GM10266 (cell line): ENCODE results near the gene MXD4.
"Not testable (repeated sequence)": the region's sequence is repeated elsewhere in the genome, so short reads cannot be mapped to it uniquely, and the experiment has no call there.

Source experiments
- DNase-seq: peaks from one replicate; pipeline ENCODE4 v3.0.0; 2012; ENCODE audit errors: extremely low spot score
- TF ChIP-seq, protein P1 (sequence below): IDR thresholded peaks from 2 replicates; pipeline ENCODE4 v1.5.1; 2012; ENCODE audit warnings: mild to moderate bottlenecking, low read depth; ENCODE audit not compliant: control insufficient read depth, insufficient read depth; ENCODE audit errors: missing control alignments

MXD4 gene

DNA sequence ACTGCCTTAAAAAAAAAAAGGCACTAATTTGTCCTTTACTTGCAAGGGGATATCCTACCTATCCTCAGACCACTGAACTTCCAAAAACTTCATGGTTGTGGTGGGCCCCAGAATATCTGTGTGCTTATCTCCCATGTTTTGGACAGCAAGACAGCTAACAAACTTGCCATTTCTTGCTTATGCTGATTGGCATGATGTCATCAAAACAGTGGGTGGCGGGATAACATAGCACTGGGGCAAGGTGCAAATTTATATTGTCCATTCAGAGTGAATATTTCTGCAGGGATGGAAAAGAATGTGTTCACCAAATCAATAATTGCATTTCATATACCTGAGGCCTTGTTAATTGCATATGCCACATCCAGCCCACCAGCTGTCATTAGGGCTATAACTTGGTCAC, 43.5 kb downstream of the MXD4 start:
- no peak for DNase-seq
- TF ChIP-seq, protein P1, sequence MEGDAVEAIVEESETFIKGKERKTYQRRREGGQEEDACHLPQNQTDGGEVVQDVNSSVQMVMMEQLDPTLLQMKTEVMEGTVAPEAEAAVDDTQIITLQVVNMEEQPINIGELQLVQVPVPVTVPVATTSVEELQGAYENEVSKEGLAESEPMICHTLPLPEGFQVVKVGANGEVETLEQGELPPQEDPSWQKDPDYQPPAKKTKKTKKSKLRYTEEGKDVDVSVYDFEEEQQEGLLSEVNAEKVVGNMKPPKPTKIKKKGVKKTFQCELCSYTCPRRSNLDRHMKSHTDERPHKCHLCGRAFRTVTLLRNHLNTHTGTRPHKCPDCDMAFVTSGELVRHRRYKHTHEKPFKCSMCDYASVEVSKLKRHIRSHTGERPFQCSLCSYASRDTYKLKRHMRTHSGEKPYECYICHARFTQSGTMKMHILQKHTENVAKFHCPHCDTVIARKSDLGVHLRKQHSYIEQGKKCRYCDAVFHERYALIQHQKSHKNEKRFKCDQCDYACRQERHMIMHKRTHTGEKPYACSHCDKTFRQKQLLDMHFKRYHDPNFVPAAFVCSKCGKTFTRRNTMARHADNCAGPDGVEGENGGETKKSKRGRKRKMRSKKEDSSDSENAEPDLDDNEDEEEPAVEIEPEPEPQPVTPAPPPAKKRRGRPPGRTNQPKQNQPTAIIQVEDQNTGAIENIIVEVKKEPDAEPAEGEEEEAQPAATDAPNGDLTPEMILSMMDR = no peak

- TF ChIP-seq, protein P1 = no peak
- DNase-seq = no peak
Measured at GRCh38 chr4:2217726-2218125, 44.2 kb downstream of the MXD4 start.

DNA sequence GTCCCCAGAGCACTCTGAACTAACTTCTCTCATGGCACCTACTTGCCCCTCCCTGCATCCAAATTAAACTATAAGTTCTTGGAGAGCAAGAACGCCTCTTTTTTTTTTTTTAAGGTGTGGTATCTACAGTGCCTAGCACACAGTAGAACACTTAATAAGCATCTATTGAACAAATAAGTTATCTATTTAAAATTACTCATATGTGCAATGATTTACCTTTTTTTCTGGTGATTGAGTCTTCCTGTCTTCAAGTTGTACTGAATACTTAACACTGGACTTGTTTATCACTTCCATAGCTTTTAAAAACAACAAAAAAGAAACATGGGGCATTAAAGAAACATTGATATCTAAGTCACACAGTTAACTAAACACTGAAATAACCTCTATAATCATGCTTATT, 49.1 kb downstream of the MXD4 start:
- TF ChIP-seq, protein P1 = no peak
- DNase-seq = no peak

GRCh38 chr4:2202789-2203188, 59.1 kb downstream of the MXD4 start:
- DNase-seq = not testable (repeated sequence)
